ENCODE measurements around the gene ACOXL. TPM values are rescaled to one million over a fixed set of nuclear protein-coding genes. Genes with fewer than 3 reads are reported as not detected.

Gene ACOXL
- total RNA-seq, 1 donor from 2014 or later, result 6.0 TPM

- DNase-seq (ENCODE audit: low spot score), result no peak
Observed at GRCh38 chr2:111106706-111107105, 374.3 kb downstream of the ACOXL start.

GRCh38 chr2:111108745-111109271 is 376.4 kb downstream of the ACOXL start:
- no peak for DNase-seq (ENCODE audit: low spot score)

GRCh38 chr2:111111101-111111755 is 378.9 kb downstream of the ACOXL start:
- DNase-seq (ENCODE audit: low spot score), result no peak

- DNase-seq (ENCODE audit: low spot score), result no peak
Observed at GRCh38 chr2:111113838-111114237, 381.5 kb downstream of the ACOXL start.

- DNase-seq (ENCODE audit: low spot score), result no peak
Observed at GRCh38 chr2:111116011-111116746, 383.8 kb downstream of the ACOXL start.

GRCh38 chr2:111116843-111117597 is 384.6 kb downstream of the ACOXL start:
- DNase-seq (ENCODE audit: low spot score), result peak; percentile 86

- peak; percentile 71 for DNase-seq (ENCODE audit: low spot score)
Observed at GRCh38 chr2:111117598-111118480, 385.5 kb downstream of the ACOXL start.

- peak; percentile 12 for DNase-seq (ENCODE audit: low spot score)
Observed at GRCh38 chr2:111118481-111118980, 386.2 kb downstream of the ACOXL start.

GRCh38 chr2:111118981-111119821 is 386.8 kb downstream of the ACOXL start:
- peak; percentile 17 for DNase-seq (ENCODE audit: low spot score)

GRCh38 chr2:111119822-111120252 is 387.5 kb downstream of the ACOXL start:
- DNase-seq (ENCODE audit: low spot score), result no peak

- DNase-seq (ENCODE audit: low spot score), result peak; percentile 94
Observed at GRCh38 chr2:111120253-111121027, 388.1 kb downstream of the ACOXL start, which contains the start of gene BCL2L11. BCL2L11 (plus strand) TSS chr2:111120914; CDS start chr2:111123746, 2,832 bp downstream.

- DNase-seq (ENCODE audit: low spot score), result peak; percentile 49
Observed at GRCh38 chr2:111121028-111121827, 388.9 kb downstream of the ACOXL start.

- DNase-seq (ENCODE audit: low spot score), result peak; percentile 92
Observed at GRCh38 chr2:111121828-111122630, 389.7 kb downstream of the ACOXL start.

GRCh38 chr2:111122631-111123421 is 390.5 kb downstream of the ACOXL start:
- DNase-seq (ENCODE audit: low spot score), result peak; percentile 81

GRCh38 chr2:111123751-111124150 is 391.4 kb downstream of the ACOXL start:
- DNase-seq (ENCODE audit: low spot score), result no peak

- no peak for DNase-seq (ENCODE audit: low spot score)
Observed at GRCh38 chr2:111126581-111126980, 394.2 kb downstream of the ACOXL start.

All from umbilical cord (tissue), 2 donors.